SK-N-MC (cell line): ENCODE measurements around the gene GSK3B.

ENCODE experiments used
- EZH2 ChIP-seq: fragments of 200-600 bp; sonication (generic); IDR thresholded peaks from one replicate; pipeline ENCODE4 v1.6.1; 2017; ENCODE audit warnings: antibody characterized with exemption
- POLR2AphosphoS5 ChIP-seq: IDR thresholded peaks from 2 replicates; pipeline ENCODE4 v1.6.1; 2012; ENCODE audit warnings: mild to moderate bottlenecking, low read depth, low read length, borderline replicate concordance

- TF ChIP-seq EZH2, result no peak
- TF ChIP-seq POLR2AphosphoS5, result no peak
Observed at GRCh38 chr3:119800844-119801243, 293.4 kb downstream of the GSK3B start.
